ENCODE measurements around the gene AP2A1.

The AP2A1 gene

GRCh38 chr19:49850221-49850486 lies 83.4 kb downstream of the AP2A1 start:
- Histone ChIP-seq H3K9ac (ENCODE audit: low read length) (no peak overlapping the region; the same call in 1 of the 2 replicates), H3K27ac (ENCODE audit: low read length) (no peak overlapping the region), H3K4me3 (ENCODE audit: low read length) (peak overlapping the region; percentile 80), H3K4me1 (ENCODE audit: low read length) (peaks cover 41% of the 10 kb centered on the region), H3K79me2 (ENCODE audit: low read length) (peaks cover 29% of the 10 kb centered on the region), H3K36me3 (replicated peaks; ENCODE audit: low read depth, low read length) (peaks cover 18% of the 10 kb centered on the region), H4K20me1 (ENCODE audit: insufficient read depth, low read length) (peaks cover 29% of the 10 kb centered on the region), H2AFZ (ENCODE audit: low read depth, low read length) (no peak overlapping the region), H3K27me3 (ENCODE audit: low read depth, low read length) (no peaks in the 10 kb centered on the region), H3K9me3 (ENCODE audit: insufficient read depth, low read length) (peaks cover 7% of the 10 kb centered on the region), H3K4me2 (ENCODE audit: low read length) (peak overlapping the region; percentile 66)
- TF ChIP-seq CTCF (IDR thresholded peaks at IDR 0.05; ENCODE audit: low read depth, low read length) (no peak), EZH2phosphoT487 (IDR thresholded peaks at IDR 0.05; ENCODE audit: low read depth) (no peak)

- Histone ChIP-seq H4K20me1 (ENCODE audit: insufficient read depth, low read length) (peaks cover 34% of the 10 kb centered on the region), H3K27me3 (ENCODE audit: low read depth, low read length) (no peaks in the 10 kb centered on the region), H3K9ac (ENCODE audit: low read length) (peak within 1 kb of the TSS; percentile 80), H3K4me3 (ENCODE audit: low read length) (peak within 1 kb of the TSS; percentile 80), H2AFZ (ENCODE audit: low read depth, low read length) (peak within 1 kb of the TSS; percentile 79; the same call in 1 of the 2 replicates), H3K9me3 (ENCODE audit: insufficient read depth, low read length) (peaks cover 7% of the 10 kb centered on the region), H3K4me2 (ENCODE audit: low read length) (peak within 1 kb of the TSS; percentile 87), H3K27ac (ENCODE audit: low read length) (peak within 1 kb of the TSS; percentile 83), H3K36me3 (replicated peaks; ENCODE audit: low read depth, low read length) (peaks cover 22% of the 10 kb centered on the region), H3K4me1 (ENCODE audit: low read length) (peaks cover 41% of the 10 kb centered on the region), H3K79me2 (ENCODE audit: low read length) (peaks cover 29% of the 10 kb centered on the region)
- no peak for TF ChIP-seq EZH2phosphoT487 (IDR thresholded peaks at IDR 0.05; ENCODE audit: low read depth)
- no peak for TF ChIP-seq CTCF (IDR thresholded peaks at IDR 0.05; ENCODE audit: low read depth, low read length)
These were observed 83.9 kb downstream of the AP2A1 start, which contains the start of gene PTOV1 for GRCh38 chr19:49850487-49851342. Gene PTOV1, plus strand, starts transcription at chr19:49851159.

GRCh38 chr19:49851456-49852259 lies 84.9 kb downstream of the AP2A1 start:
- peaks cover 43% of the 10 kb centered on the region for H4K20me1 ChIP-seq (ENCODE audit: insufficient read depth, low read length)
- H3K4me3 ChIP-seq (ENCODE audit: low read length), result peak overlapping the region; percentile 80
- H3K9me3 ChIP-seq (ENCODE audit: insufficient read depth, low read length), result peaks cover 7% of the 10 kb centered on the region
- peaks cover 41% of the 10 kb centered on the region for H3K4me1 ChIP-seq (ENCODE audit: low read length)
- H3K27ac ChIP-seq (ENCODE audit: low read length), result peak overlapping the region; percentile 83; the same call in 1 of the 2 replicates
- TF ChIP-seq EZH2phosphoT487 (IDR thresholded peaks at IDR 0.05; ENCODE audit: low read depth) (no peak), CTCF (IDR thresholded peaks at IDR 0.05; ENCODE audit: low read depth, low read length) (no peak)
- H3K36me3 ChIP-seq (replicated peaks; ENCODE audit: low read depth, low read length), result peaks cover 30% of the 10 kb centered on the region
- H3K9ac ChIP-seq (ENCODE audit: low read length), result peak overlapping the region; percentile 80
- H3K27me3 ChIP-seq (ENCODE audit: low read depth, low read length), result no peaks in the 10 kb centered on the region
- H2AFZ ChIP-seq (ENCODE audit: low read depth, low read length), result no peak overlapping the region
- H3K79me2 ChIP-seq (ENCODE audit: low read length), result peaks cover 29% of the 10 kb centered on the region
- peak overlapping the region; percentile 87 for H3K4me2 ChIP-seq (ENCODE audit: low read length)

DNA sequence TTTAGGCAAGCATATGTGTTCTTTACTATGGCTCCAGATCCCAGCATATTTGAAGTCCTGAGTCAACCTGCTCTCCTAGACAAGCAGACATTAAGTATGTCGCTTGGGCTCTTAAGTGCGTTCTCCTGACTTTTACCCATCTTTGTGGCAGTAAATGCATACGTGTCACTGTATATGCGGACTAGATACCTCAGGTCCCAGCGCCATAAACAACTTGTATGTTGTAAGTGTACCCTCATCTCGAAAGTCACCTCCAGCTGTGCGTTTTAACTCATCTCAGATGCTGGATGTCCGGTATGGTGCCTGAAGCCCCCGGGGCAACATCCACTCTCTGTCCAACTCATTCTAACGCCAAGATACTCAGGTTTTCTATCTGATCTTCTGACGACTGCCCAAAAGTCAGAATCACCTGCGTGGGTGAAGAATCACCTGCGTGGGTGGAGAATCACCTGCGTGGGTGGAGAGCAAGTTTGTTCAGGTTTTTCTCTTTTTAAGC lies 85.9 kb downstream of the AP2A1 start:
- H2AFZ ChIP-seq (ENCODE audit: low read depth, low read length), result no peak overlapping the region
- H3K79me2 ChIP-seq (ENCODE audit: low read length), result peaks cover 29% of the 10 kb centered on the region
- no peak overlapping the region for H3K27ac ChIP-seq (ENCODE audit: low read length)
- H3K9me3 ChIP-seq (ENCODE audit: insufficient read depth, low read length), result peaks cover 7% of the 10 kb centered on the region
- TF ChIP-seq EZH2phosphoT487 (IDR thresholded peaks at IDR 0.05; ENCODE audit: low read depth) (no peak), CTCF (IDR thresholded peaks at IDR 0.05; ENCODE audit: low read depth, low read length) (no peak)
- no peaks in the 10 kb centered on the region for H3K27me3 ChIP-seq (ENCODE audit: low read depth, low read length)
- peak overlapping the region; percentile 80; the same call in 1 of the 2 replicates for H3K4me3 ChIP-seq (ENCODE audit: low read length)
- peaks cover 36% of the 10 kb centered on the region for H3K36me3 ChIP-seq (replicated peaks; ENCODE audit: low read depth, low read length)
- peaks cover 41% of the 10 kb centered on the region for H3K4me1 ChIP-seq (ENCODE audit: low read length)
- peak overlapping the region; percentile 87 for H3K4me2 ChIP-seq (ENCODE audit: low read length)
- peaks cover 43% of the 10 kb centered on the region for H4K20me1 ChIP-seq (ENCODE audit: insufficient read depth, low read length)
- H3K9ac ChIP-seq (ENCODE audit: low read length), result no peak overlapping the region
